ENCODE results near the gene MAD1L1. TPM values are rescaled to one million over a fixed set of nuclear protein-coding genes. Genes with fewer than 3 reads are reported as not detected.

The MAD1L1 gene
- polyA plus RNA-seq, 4 donors: 12.3 to 21.7 (median 18.1) TPM

GRCh38 chr7:2048006-2048405, 184.7 kb downstream of the MAD1L1 start:
- Histone ChIP-seq H3K4me3 (ENCODE audit: low read depth in 1 of 3, low read length in 3 of 3) (no peak overlapping the region), H3K4me1 (ENCODE audit: control insufficient read depth in 3 of 3, insufficient read depth in 2 of 3, low read depth in 1 of 3, low read length in 2 of 3) (no peaks in the 10 kb centered on the region), H3K36me3 (ENCODE audit: control insufficient read depth in 3 of 3, insufficient read depth in 2 of 3, low read depth in 1 of 3, low read length in 3 of 3) (peaks cover 0 to 14% (median 0%) of the 10 kb centered on the region in 3 donors), H3K27ac (ENCODE audit: low read depth in 1 of 3, low read length in 2 of 3) (no peak overlapping the region), H3K27me3 (ENCODE audit: control insufficient read depth in 3 of 3, insufficient read depth in 3 of 3, low read length in 3 of 3) (no peaks in the 10 kb centered on the region), H3K9me3 (ENCODE audit: control insufficient read depth in 2 of 2, insufficient read depth in 1 of 2, low read depth in 1 of 2, low read length in 1 of 2) (peaks cover 0 to 12% of the 10 kb centered on the region in 2 donors)
- DNase-seq (no peak), FAIRE-seq (no peak)
- 97% methylated on average over 17 of the region's 17 CpGs for WGBS, 3 donors

- FAIRE-seq: no peak
- WGBS, 3 donors: 89 to 95% (median 93%) methylated on average over 30 of the region's 30 CpGs
Observed at GRCh38 chr7:2046581-2047565, 185.9 kb downstream of the MAD1L1 start.

GRCh38 chr7:2045559-2046405, 187.0 kb downstream of the MAD1L1 start:
- WGBS, 3 donors: 93% methylated on average over 23 to 25 of the region's 25 CpGs
- no peak for DNase-seq

More at GRCh38 chr7:2046581-2047565, 185.9 kb downstream of the MAD1L1 start:
- Histone ChIP-seq H3K4me1 (ENCODE audit: control insufficient read depth in 3 of 3, insufficient read depth in 2 of 3, low read depth in 1 of 3, low read length in 2 of 3) (no peaks in the 10 kb centered on the region), H3K27me3 (ENCODE audit: control insufficient read depth in 3 of 3, insufficient read depth in 3 of 3, low read length in 3 of 3) (no peaks in the 10 kb centered on the region), H3K4me3 (ENCODE audit: low read depth in 1 of 3, low read length in 3 of 3) (no peak overlapping the region), H3K27ac (ENCODE audit: low read depth in 1 of 3, low read length in 2 of 3) (no peak overlapping the region), H3K9me3 (ENCODE audit: control insufficient read depth in 2 of 2, insufficient read depth in 1 of 2, low read depth in 1 of 2, low read length in 1 of 2) (peaks cover 0 to 22% of the 10 kb centered on the region in 2 donors), H3K36me3 (ENCODE audit: control insufficient read depth in 3 of 3, insufficient read depth in 2 of 3, low read depth in 1 of 3, low read length in 3 of 3) (peaks cover 0 to 22% (median 0%) of the 10 kb centered on the region in 3 donors)
- DNase-seq: no peak

GRCh38 chr7:2044883-2045471, 187.8 kb downstream of the MAD1L1 start:
- Histone ChIP-seq H3K4me1 (ENCODE audit: control insufficient read depth in 3 of 3, insufficient read depth in 2 of 3, low read depth in 1 of 3, low read length in 2 of 3) (no peaks in the 10 kb centered on the region), H3K27ac (ENCODE audit: low read depth in 1 of 3, low read length in 2 of 3) (no peak overlapping the region), H3K9me3 (ENCODE audit: control insufficient read depth in 2 of 2, insufficient read depth in 1 of 2, low read depth in 1 of 2, low read length in 1 of 2) (peaks cover 0 to 22% of the 10 kb centered on the region in 2 donors), H3K4me3 (ENCODE audit: low read depth in 1 of 3, low read length in 3 of 3) (no peak overlapping the region), H3K27me3 (ENCODE audit: control insufficient read depth in 3 of 3, insufficient read depth in 3 of 3, low read length in 3 of 3) (no peaks in the 10 kb centered on the region), H3K36me3 (ENCODE audit: control insufficient read depth in 3 of 3, insufficient read depth in 2 of 3, low read depth in 1 of 3, low read length in 3 of 3) (peaks cover 0 to 22% (median 0%) of the 10 kb centered on the region in 3 donors)
- WGBS, 3 donors: 96 to 99% (median 98%) methylated on average over 16 to 21 of the region's 21 CpGs
- DNase-seq: no peak
- no peak for FAIRE-seq

More at GRCh38 chr7:2045559-2046405, 187.0 kb downstream of the MAD1L1 start:
- Histone ChIP-seq H3K27me3 (ENCODE audit: control insufficient read depth in 3 of 3, insufficient read depth in 3 of 3, low read length in 3 of 3) (no peaks in the 10 kb centered on the region), H3K4me3 (ENCODE audit: low read depth in 1 of 3, low read length in 3 of 3) (no peak overlapping the region), H3K9me3 (ENCODE audit: control insufficient read depth in 2 of 2, insufficient read depth in 1 of 2, low read depth in 1 of 2, low read length in 1 of 2) (peaks cover 0 to 22% of the 10 kb centered on the region in 2 donors), H3K4me1 (ENCODE audit: control insufficient read depth in 3 of 3, insufficient read depth in 2 of 3, low read depth in 1 of 3, low read length in 2 of 3) (no peaks in the 10 kb centered on the region), H3K27ac (ENCODE audit: low read depth in 1 of 3, low read length in 2 of 3) (no peak overlapping the region), H3K36me3 (ENCODE audit: control insufficient read depth in 3 of 3, insufficient read depth in 2 of 3, low read depth in 1 of 3, low read length in 3 of 3) (peaks cover 0 to 22% (median 0%) of the 10 kb centered on the region in 3 donors)
- FAIRE-seq: no peak

- no peak overlapping the region for H3K4me3 ChIP-seq (ENCODE audit: low read depth in 1 of 3, low read length in 3 of 3)
- peaks cover 0 to 22% of the 10 kb centered on the region in 2 donors for H3K9me3 ChIP-seq (ENCODE audit: control insufficient read depth in 2 of 2, insufficient read depth in 1 of 2, low read depth in 1 of 2, low read length in 1 of 2)
- FAIRE-seq (no peak), DNase-seq (no peak)
- no peaks in the 10 kb centered on the region for H3K4me1 ChIP-seq (ENCODE audit: control insufficient read depth in 3 of 3, insufficient read depth in 2 of 3, low read depth in 1 of 3, low read length in 2 of 3)
- 94 to 97% (median 96%) methylated on average over 21 of the region's 21 CpGs for WGBS, 3 donors
- no peak overlapping the region for H3K27ac ChIP-seq (ENCODE audit: low read depth in 1 of 3, low read length in 2 of 3)
- no peaks in the 10 kb centered on the region for H3K27me3 ChIP-seq (ENCODE audit: control insufficient read depth in 3 of 3, insufficient read depth in 3 of 3, low read length in 3 of 3)
- peaks cover 0 to 22% (median 0%) of the 10 kb centered on the region in 3 donors for H3K36me3 ChIP-seq (ENCODE audit: control insufficient read depth in 3 of 3, insufficient read depth in 2 of 3, low read depth in 1 of 3, low read length in 3 of 3)
Observed at GRCh38 chr7:2044311-2044882, 188.3 kb downstream of the MAD1L1 start.

GRCh38 chr7:2043316-2044039, 189.3 kb downstream of the MAD1L1 start:
- DNase-seq: no peak
- peaks cover 0 to 22% (median 0%) of the 10 kb centered on the region in 3 donors for H3K36me3 ChIP-seq (ENCODE audit: control insufficient read depth in 3 of 3, insufficient read depth in 2 of 3, low read depth in 1 of 3, low read length in 3 of 3)
- no peak for FAIRE-seq
- peaks cover 0 to 22% of the 10 kb centered on the region in 2 donors for H3K9me3 ChIP-seq (ENCODE audit: control insufficient read depth in 2 of 2, insufficient read depth in 1 of 2, low read depth in 1 of 2, low read length in 1 of 2)
- no peaks in the 10 kb centered on the region for H3K4me1 ChIP-seq (ENCODE audit: control insufficient read depth in 3 of 3, insufficient read depth in 2 of 3, low read depth in 1 of 3, low read length in 2 of 3)
- H3K27ac ChIP-seq (ENCODE audit: low read depth in 1 of 3, low read length in 2 of 3): no peak overlapping the region
- no peak overlapping the region for H3K4me3 ChIP-seq (ENCODE audit: low read depth in 1 of 3, low read length in 3 of 3)
- H3K27me3 ChIP-seq (ENCODE audit: control insufficient read depth in 3 of 3, insufficient read depth in 3 of 3, low read length in 3 of 3): no peaks in the 10 kb centered on the region
- 93 to 98% (median 96%) methylated on average over 30 to 32 of the region's 32 CpGs for WGBS, 3 donors

GRCh38 chr7:2042650-2043049, 190.1 kb downstream of the MAD1L1 start:
- Histone ChIP-seq H3K27me3 (ENCODE audit: control insufficient read depth in 3 of 3, insufficient read depth in 3 of 3, low read length in 3 of 3) (no peaks in the 10 kb centered on the region), H3K4me1 (ENCODE audit: control insufficient read depth in 3 of 3, insufficient read depth in 2 of 3, low read depth in 1 of 3, low read length in 2 of 3) (no peaks in the 10 kb centered on the region), H3K9me3 (ENCODE audit: control insufficient read depth in 2 of 2, insufficient read depth in 1 of 2, low read depth in 1 of 2, low read length in 1 of 2) (peaks cover 0 to 22% of the 10 kb centered on the region in 2 donors), H3K27ac (ENCODE audit: low read depth in 1 of 3, low read length in 2 of 3) (no peak overlapping the region), H3K4me3 (ENCODE audit: low read depth in 1 of 3, low read length in 3 of 3) (no peak overlapping the region), H3K36me3 (ENCODE audit: control insufficient read depth in 3 of 3, insufficient read depth in 2 of 3, low read depth in 1 of 3, low read length in 3 of 3) (peaks cover 0 to 22% (median 0%) of the 10 kb centered on the region in 3 donors)
- 86 to 96% (median 91%) methylated on average over 14 to 15 of the region's 15 CpGs for WGBS, 3 donors
- FAIRE-seq (no peak), DNase-seq (no peak)
